ENCODE data around the gene ST3GAL3. TPM values are rescaled to one million over a fixed set of nuclear protein-coding genes. Genes with fewer than 3 reads are reported as not detected.
A peak's percentile ranks its signal among the peaks of the same experiment; 100 is the strongest.

The ST3GAL3 gene
- total and polyA plus RNA-seq, 4 donors, result 20.2 to 32.0 (median 27.0) TPM

DNA sequence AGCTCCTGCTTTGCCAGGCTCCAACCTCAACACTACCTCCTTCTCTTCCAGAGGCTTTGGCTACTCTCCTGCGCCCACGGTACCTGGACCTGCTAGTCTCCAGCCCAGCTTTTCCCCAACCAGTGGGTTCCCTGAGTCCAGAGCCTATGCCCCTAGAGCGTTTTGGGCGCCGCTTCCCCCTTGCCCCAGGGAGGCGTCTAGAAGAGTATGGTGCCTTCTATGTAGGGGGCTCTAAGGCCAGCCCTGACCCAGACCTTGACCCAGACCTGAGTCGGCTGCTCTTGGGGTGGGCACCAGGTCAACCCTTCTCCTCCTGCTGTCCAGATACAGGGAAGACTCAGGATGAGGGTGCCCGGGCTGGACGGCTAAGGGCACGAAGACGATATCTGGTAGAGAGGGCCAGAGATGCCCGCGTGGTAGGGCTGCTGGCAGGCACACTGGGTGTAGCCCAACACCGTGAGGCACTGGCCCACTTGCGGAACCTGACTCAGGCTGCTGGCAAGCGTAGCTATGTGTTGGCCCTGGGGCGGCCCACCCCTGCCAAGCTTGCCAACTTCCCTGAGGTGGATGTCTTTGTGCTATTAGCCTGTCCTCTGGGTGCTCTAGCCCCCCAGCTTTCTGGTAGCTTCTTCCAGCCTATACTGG is 264.1 kb downstream of the ST3GAL3 start:
- ATAC-seq (ENCODE audit: low FRiP score), result no peak
- intact Hi-C loops (cut with DNase I), result no loop called here
- WGBS, 2 donors, result 93 to 95% methylated on average over 17 of the region's 17 CpGs

DNA sequence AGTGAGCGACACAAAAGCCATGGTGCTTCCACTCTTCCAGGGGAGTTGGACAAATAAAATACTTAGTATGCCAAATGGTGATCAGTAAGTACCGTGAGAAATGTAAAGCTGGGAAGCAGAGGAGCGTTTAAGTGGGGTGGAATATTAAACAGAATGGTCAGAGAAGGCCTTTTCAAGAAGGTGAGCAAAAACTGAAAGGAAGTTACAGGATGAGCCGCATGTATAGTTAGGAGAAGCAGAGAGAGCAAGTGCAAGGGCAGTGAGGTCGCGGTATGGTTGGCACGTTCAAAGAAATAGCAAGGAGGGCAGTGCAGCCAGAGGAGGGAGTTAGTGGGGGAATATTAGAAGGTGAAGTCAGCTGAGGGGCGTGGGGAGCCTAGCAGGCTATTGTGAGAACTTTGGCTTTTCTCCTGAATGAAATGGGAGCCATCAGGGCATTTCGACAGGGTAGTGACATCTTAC is 266.7 kb downstream of the ST3GAL3 start:
- peak overlapping the region in 1 of 2 donors; percentile 61 for H3K27ac ChIP-seq (ENCODE audit: low read depth in 1 of 2, low read length in 2 of 2)
- 37 to 42% methylated on average over 9 of the region's 9 CpGs for WGBS, 2 donors
- DNase-seq (no peak), ATAC-seq (ENCODE audit: low FRiP score) (no peak)
- intact Hi-C loops (cut with DNase I), result no loop called here
- no peaks in the 10 kb centered on the region for H3K36me3 ChIP-seq (ENCODE audit: control insufficient read depth in 1 of 2, insufficient read depth in 2 of 2, low read length in 1 of 2)
- no peaks in the 10 kb centered on the region for H3K4me1 ChIP-seq (ENCODE audit: control insufficient read depth in 1 of 2, insufficient read depth in 2 of 2, low read length in 2 of 2)
- no peaks in the 10 kb centered on the region for H3K9me3 ChIP-seq (ENCODE audit: control insufficient read depth, low read length)
- peak overlapping the region; percentile 20 to 33 for H3K4me3 ChIP-seq (ENCODE audit: low read length in 2 of 2)
- no peaks in the 10 kb centered on the region for H3K27me3 ChIP-seq (ENCODE audit: control insufficient read depth in 1 of 2, insufficient read depth in 2 of 2, low read length in 1 of 2)

More for the DNA sequence above, 264.1 kb downstream of the ST3GAL3 start:
- no peak overlapping the region for H3K4me3 ChIP-seq (ENCODE audit: low read length in 2 of 2)
- no peak overlapping the region for H3K27ac ChIP-seq (ENCODE audit: low read depth in 1 of 2, low read length in 2 of 2)
- H3K4me1 ChIP-seq (ENCODE audit: control insufficient read depth in 1 of 2, insufficient read depth in 2 of 2, low read length in 2 of 2), result no peaks in the 10 kb centered on the region
- H3K27me3 ChIP-seq (ENCODE audit: control insufficient read depth in 1 of 2, insufficient read depth in 2 of 2, low read length in 1 of 2), result no peaks in the 10 kb centered on the region
- no peaks in the 10 kb centered on the region for H3K36me3 ChIP-seq (ENCODE audit: control insufficient read depth in 1 of 2, insufficient read depth in 2 of 2, low read length in 1 of 2)
- no peak for DNase-seq
- H3K9me3 ChIP-seq (ENCODE audit: control insufficient read depth, low read length), result no peaks in the 10 kb centered on the region

- H3K27me3 ChIP-seq (ENCODE audit: control insufficient read depth in 1 of 2, insufficient read depth in 2 of 2, low read length in 1 of 2), result no peaks in the 10 kb centered on the region
- H3K4me1 ChIP-seq (ENCODE audit: control insufficient read depth in 1 of 2, insufficient read depth in 2 of 2, low read length in 2 of 2), result no peaks in the 10 kb centered on the region
- peak within 1 kb of the TSS; percentile 34 to 72 for H3K4me3 ChIP-seq (ENCODE audit: low read length in 2 of 2)
- H3K36me3 ChIP-seq (ENCODE audit: control insufficient read depth in 1 of 2, insufficient read depth in 2 of 2, low read length in 1 of 2), result no peaks in the 10 kb centered on the region
- H3K27ac ChIP-seq (ENCODE audit: low read depth in 1 of 2, low read length in 2 of 2), result peak within 1 kb of the TSS in 1 of 2 donors; percentile 61
- intact Hi-C loops (cut with DNase I), result no loop called here
- 0% methylated on average over 55 to 93 of the region's 93 CpGs for WGBS, 2 donors
- H3K9me3 ChIP-seq (ENCODE audit: control insufficient read depth, low read length), result no peaks in the 10 kb centered on the region
- DNase-seq (peak; percentile 98 to 99), ATAC-seq (ENCODE audit: low FRiP score) (peak; percentile 94)
These were observed 267.3 kb downstream of the ST3GAL3 start, which contains the start of gene ATP6V0B for GRCh38 chr1:43974443-43975248. Gene ATP6V0B (plus strand): TSS chr1:43974960. CDS start chr1:43975041, 81 bp downstream.

GRCh38 chr1:43975249-43975961 is 268.1 kb downstream of the ST3GAL3 start:
- ATAC-seq (ENCODE audit: low FRiP score) (peak; percentile 26), DNase-seq (peak; percentile 86 to 90)
- WGBS, 2 donors, result 1 to 2% methylated on average over 27 to 34 of the region's 34 CpGs
- Histone ChIP-seq H3K36me3 (ENCODE audit: control insufficient read depth in 1 of 2, insufficient read depth in 2 of 2, low read length in 1 of 2) (no peaks in the 10 kb centered on the region), H3K4me3 (ENCODE audit: low read length in 2 of 2) (peak overlapping the region; percentile 34 to 72), H3K9me3 (ENCODE audit: control insufficient read depth, low read length) (no peaks in the 10 kb centered on the region), H3K27me3 (ENCODE audit: control insufficient read depth in 1 of 2, insufficient read depth in 2 of 2, low read length in 1 of 2) (no peaks in the 10 kb centered on the region), H3K4me1 (ENCODE audit: control insufficient read depth in 1 of 2, insufficient read depth in 2 of 2, low read length in 2 of 2) (no peaks in the 10 kb centered on the region), H3K27ac (ENCODE audit: low read depth in 1 of 2, low read length in 2 of 2) (peak overlapping the region in 1 of 2 donors; percentile 29)
- intact Hi-C loops (cut with DNase I), result no loop called here

DNA sequence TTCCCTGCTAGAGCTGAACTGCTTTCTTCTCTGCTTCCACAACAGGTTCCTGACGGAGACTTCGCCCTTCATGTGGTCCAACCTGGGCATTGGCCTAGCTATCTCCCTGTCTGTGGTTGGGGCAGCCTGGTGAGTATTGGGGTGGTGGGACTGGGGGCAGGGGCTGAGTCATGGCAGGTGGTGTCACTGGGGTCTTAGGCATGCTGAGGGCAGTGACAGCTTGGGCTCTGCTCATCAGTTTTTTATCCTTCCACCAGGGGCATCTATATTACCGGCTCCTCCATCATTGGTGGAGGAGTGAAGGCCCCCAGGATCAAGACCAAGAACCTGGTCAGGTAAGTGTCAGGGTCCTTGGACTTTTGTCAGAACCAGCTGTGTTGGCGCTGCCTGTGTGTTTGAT is 268.7 kb downstream of the ST3GAL3 start:
- Histone ChIP-seq H3K9me3 (ENCODE audit: control insufficient read depth, low read length) (no peaks in the 10 kb centered on the region), H3K4me1 (ENCODE audit: control insufficient read depth in 1 of 2, insufficient read depth in 2 of 2, low read length in 2 of 2) (no peaks in the 10 kb centered on the region), H3K27me3 (ENCODE audit: control insufficient read depth in 1 of 2, insufficient read depth in 2 of 2, low read length in 1 of 2) (no peaks in the 10 kb centered on the region), H3K4me3 (ENCODE audit: low read length in 2 of 2) (no peak overlapping the region), H3K36me3 (ENCODE audit: control insufficient read depth in 1 of 2, insufficient read depth in 2 of 2, low read length in 1 of 2) (no peaks in the 10 kb centered on the region), H3K27ac (ENCODE audit: low read depth in 1 of 2, low read length in 2 of 2) (no peak overlapping the region)
- WGBS, 2 donors, result 75 to 77% methylated on average over 4 of the region's 4 CpGs
- DNase-seq (peak in 1 of 2 donors; percentile 29), ATAC-seq (ENCODE audit: low FRiP score) (no peak)
- intact Hi-C loops (cut with DNase I), result no loop called here

- no peaks in the 10 kb centered on the region for H3K9me3 ChIP-seq (ENCODE audit: control insufficient read depth, low read length)
- intact Hi-C loops (cut with DNase I), result no loop called here
- H3K4me1 ChIP-seq (ENCODE audit: control insufficient read depth in 1 of 2, insufficient read depth in 2 of 2, low read length in 2 of 2), result no peaks in the 10 kb centered on the region
- H3K36me3 ChIP-seq (ENCODE audit: control insufficient read depth in 1 of 2, insufficient read depth in 2 of 2, low read length in 1 of 2), result no peaks in the 10 kb centered on the region
- no peaks in the 10 kb centered on the region for H3K27me3 ChIP-seq (ENCODE audit: control insufficient read depth in 1 of 2, insufficient read depth in 2 of 2, low read length in 1 of 2)
- WGBS, 2 donors, result 85 to 87% methylated on average over 8 of the region's 8 CpGs
- no peak overlapping the region for H3K4me3 ChIP-seq (ENCODE audit: low read length in 2 of 2)
- ATAC-seq (ENCODE audit: low FRiP score) (no peak), DNase-seq (peak in 1 of 2 donors; percentile 30)
- no peak overlapping the region for H3K27ac ChIP-seq (ENCODE audit: low read depth in 1 of 2, low read length in 2 of 2)
These were observed 269.6 kb downstream of the ST3GAL3 start for GRCh38 chr1:43976890-43977289.

DNA sequence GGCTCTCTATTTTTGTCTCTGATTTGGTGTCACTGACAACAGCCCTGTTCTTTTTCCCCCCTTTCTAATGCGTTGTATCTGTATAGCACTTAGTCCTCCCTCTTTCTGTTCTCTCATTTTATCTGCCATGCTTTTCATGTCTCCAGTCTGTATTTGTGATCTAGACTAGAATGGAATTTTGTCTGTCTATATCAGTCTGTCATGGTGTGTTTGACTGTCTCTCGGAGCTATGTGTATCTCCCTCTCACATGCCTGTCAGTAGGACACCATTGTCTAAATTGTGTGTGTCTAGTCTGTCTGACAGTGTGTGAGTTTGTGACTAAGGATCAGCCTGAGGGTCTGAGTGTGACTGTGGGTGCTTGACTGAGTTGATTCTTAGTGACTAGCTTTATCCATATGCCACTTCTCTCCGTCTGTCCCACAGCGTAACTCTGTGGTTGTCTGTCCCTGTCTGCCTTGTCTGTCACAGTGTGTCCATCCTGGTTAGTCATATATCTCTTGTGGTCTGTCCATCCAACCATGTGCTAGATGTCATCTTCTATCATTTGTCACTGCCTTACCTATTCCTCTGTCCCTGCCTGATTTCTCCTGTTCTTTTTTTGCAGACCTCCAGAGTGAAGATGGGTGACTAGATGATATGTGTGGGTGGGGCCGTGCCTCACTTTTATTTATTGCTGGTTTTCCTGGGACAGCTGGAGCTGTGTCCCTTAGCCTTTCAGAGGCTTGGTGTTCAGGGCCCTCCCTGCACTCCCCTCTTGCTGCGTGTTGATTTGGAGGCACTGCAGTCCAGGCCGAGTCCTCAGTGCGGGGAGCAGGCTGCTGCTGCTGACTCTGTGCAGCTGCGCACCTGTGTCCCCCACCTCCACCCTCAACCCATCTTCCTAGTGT is 270.3 kb downstream of the ST3GAL3 start:
- DNase-seq (peak in 1 of 2 donors; percentile 19), ATAC-seq (ENCODE audit: low FRiP score) (no peak)
- Histone ChIP-seq H3K4me1 (ENCODE audit: control insufficient read depth in 1 of 2, insufficient read depth in 2 of 2, low read length in 2 of 2) (no peaks in the 10 kb centered on the region), H3K36me3 (ENCODE audit: control insufficient read depth in 1 of 2, insufficient read depth in 2 of 2, low read length in 1 of 2) (no peaks in the 10 kb centered on the region), H3K27ac (ENCODE audit: low read depth in 1 of 2, low read length in 2 of 2) (no peak overlapping the region), H3K9me3 (ENCODE audit: control insufficient read depth, low read length) (no peaks in the 10 kb centered on the region), H3K27me3 (ENCODE audit: control insufficient read depth in 1 of 2, insufficient read depth in 2 of 2, low read length in 1 of 2) (no peaks in the 10 kb centered on the region), H3K4me3 (ENCODE audit: low read length in 2 of 2) (no peak overlapping the region)
- intact Hi-C loops (cut with DNase I), result no loop called here
- 83 to 87% methylated on average over 9 of the region's 9 CpGs for WGBS, 2 donors

- Histone ChIP-seq H3K27me3 (ENCODE audit: control insufficient read depth in 1 of 2, insufficient read depth in 2 of 2, low read length in 1 of 2) (no peaks in the 10 kb centered on the region), H3K36me3 (ENCODE audit: control insufficient read depth in 1 of 2, insufficient read depth in 2 of 2, low read length in 1 of 2) (no peaks in the 10 kb centered on the region), H3K27ac (ENCODE audit: low read depth in 1 of 2, low read length in 2 of 2) (no peak overlapping the region), H3K9me3 (ENCODE audit: control insufficient read depth, low read length) (no peaks in the 10 kb centered on the region), H3K4me3 (ENCODE audit: low read length in 2 of 2) (no peak overlapping the region), H3K4me1 (ENCODE audit: control insufficient read depth in 1 of 2, insufficient read depth in 2 of 2, low read length in 2 of 2) (no peaks in the 10 kb centered on the region)
- ATAC-seq (ENCODE audit: low FRiP score) (no peak), DNase-seq (peak in 1 of 2 donors; percentile 39)
- WGBS, 2 donors, result 66 to 69% methylated on average over 5 of the region's 5 CpGs
- intact Hi-C loops (cut with DNase I), result no loop called here
These were observed 270.9 kb downstream of the ST3GAL3 start for GRCh38 chr1:43978264-43978550.
